ENCODE results near the gene TSPAN11.

TSPAN11 gene

DNA sequence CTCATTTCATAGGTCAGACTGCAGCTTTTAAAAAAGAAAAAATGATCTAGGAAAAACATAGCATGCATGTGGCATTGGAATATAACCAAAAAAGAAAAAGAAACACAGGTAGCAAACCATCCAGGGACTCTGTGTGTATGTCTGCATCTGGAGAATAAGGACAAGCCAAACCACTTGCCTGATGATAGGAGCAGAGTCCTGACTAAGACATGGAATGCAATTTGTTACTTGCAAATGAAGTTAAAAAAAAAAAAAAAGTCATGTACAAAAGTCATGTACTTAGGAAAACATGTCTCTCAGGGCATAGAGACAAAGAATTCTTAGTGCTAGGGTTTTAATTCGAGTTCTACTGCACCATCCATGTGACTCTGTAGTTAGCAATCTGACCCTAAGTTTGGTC, 15.9 kb downstream of the TSPAN11 start:
- CTCF ChIA-PET, result no interaction called here
- POLR2A ChIA-PET, result no interaction called here
- no peak for DNase-seq (ENCODE audit: extremely low spot score)
- TF ChIP-seq ARNT (IDR thresholded peaks at IDR 0.05), result no peak
- TF ChIP-seq CTBP1 (IDR thresholded peaks at IDR 0.05; ENCODE audit: borderline replicate concordance), result no peak
- TF ChIP-seq LEF1 (IDR thresholded peaks at IDR 0.05; ENCODE audit: borderline replicate concordance), result no peak
- TF ChIP-seq L3MBTL2 (conservative IDR thresholded peaks at IDR 0.05), result no peak
- TF ChIP-seq TARDBP (IDR thresholded peaks at IDR 0.05), result no peak
- TF ChIP-seq FOXA1 (IDR thresholded peaks at IDR 0.05), result no peak
- TF ChIP-seq ZNF384 (IDR thresholded peaks at IDR 0.05), result no peak
- TF ChIP-seq NFRKB (IDR thresholded peaks at IDR 0.05), result no peak

GRCh38 chr12:30942936-30943335, 16.4 kb downstream of the TSPAN11 start:
- POLR2A ChIA-PET, result no interaction called here
- CTCF ChIA-PET, result no interaction called here
- no peak for DNase-seq (ENCODE audit: extremely low spot score)
- TF ChIP-seq, protein P1, sequence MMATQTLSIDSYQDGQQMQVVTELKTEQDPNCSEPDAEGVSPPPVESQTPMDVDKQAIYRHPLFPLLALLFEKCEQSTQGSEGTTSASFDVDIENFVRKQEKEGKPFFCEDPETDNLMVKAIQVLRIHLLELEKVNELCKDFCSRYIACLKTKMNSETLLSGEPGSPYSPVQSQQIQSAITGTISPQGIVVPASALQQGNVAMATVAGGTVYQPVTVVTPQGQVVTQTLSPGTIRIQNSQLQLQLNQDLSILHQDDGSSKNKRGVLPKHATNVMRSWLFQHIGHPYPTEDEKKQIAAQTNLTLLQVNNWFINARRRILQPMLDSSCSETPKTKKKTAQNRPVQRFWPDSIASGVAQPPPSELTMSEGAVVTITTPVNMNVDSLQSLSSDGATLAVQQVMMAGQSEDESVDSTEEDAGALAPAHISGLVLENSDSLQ (IDR thresholded peaks at IDR 0.05), result no peak
- no peak for TF ChIP-seq ZNF384 (IDR thresholded peaks at IDR 0.05)
- no peak for TF ChIP-seq BHLHE40 (IDR thresholded peaks at IDR 0.05; ENCODE audit: borderline replicate concordance)
- no peak for TF ChIP-seq LEF1 (IDR thresholded peaks at IDR 0.05; ENCODE audit: borderline replicate concordance)
- no peak for TF ChIP-seq HDGF (IDR thresholded peaks at IDR 0.05; ENCODE audit: borderline replicate concordance)
- no peak for TF ChIP-seq FOXK2 (IDR thresholded peaks at IDR 0.05)
- TF ChIP-seq SP1 (IDR thresholded peaks at IDR 0.05), result no peak
- no peak for TF ChIP-seq CTBP1 (IDR thresholded peaks at IDR 0.05; ENCODE audit: borderline replicate concordance)
- no peak for TF ChIP-seq TARDBP (IDR thresholded peaks at IDR 0.05)
- no peak for TF ChIP-seq FOXM1 (IDR thresholded peaks at IDR 0.05; ENCODE audit: borderline replicate concordance)
- TF ChIP-seq ELF4 (IDR thresholded peaks at IDR 0.05), result no peak
- no peak for TF ChIP-seq NFRKB (IDR thresholded peaks at IDR 0.05)
- no peak for TF ChIP-seq FOXA1 (IDR thresholded peaks at IDR 0.05)
- TF ChIP-seq ARNT (IDR thresholded peaks at IDR 0.05), result no peak
- TF ChIP-seq L3MBTL2 (conservative IDR thresholded peaks at IDR 0.05), result no peak

DNA sequence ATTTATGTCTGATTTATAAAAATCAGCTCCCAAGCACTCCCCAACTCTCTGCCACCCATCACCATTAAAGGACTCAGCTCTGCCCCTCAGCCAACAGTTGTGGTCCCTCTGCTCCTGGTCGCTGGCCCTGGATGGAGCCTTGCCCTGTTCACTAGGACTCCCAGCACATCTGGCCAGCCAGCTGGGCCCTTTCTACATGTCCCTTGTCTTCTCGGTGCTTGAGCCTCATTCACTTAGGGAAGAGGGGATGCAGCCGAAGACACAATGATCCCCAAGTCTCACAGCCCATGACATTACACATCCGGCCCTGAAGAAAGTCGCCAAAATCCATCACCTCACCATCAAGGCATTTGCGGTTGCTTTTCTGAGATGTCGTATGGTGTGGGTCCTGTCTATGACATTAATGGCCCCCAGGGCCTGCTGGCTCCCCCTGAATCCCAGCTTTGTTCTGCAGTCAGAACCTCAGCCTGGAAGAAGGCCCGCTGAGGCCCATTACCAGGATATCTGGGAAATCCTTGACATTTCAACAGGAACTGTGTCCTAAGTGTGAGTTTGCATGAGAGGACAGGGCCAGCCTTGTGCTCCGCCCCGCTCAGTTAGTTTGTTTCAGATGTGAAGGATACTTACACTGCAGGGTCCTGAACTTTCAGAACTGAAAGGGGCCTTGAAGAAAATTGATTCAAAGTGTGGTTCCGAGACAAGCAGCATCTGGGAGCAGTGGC, 19.1 kb downstream of the TSPAN11 start:
- no peak for DNase-seq (ENCODE audit: extremely low spot score)
- CTCF ChIA-PET, result no interaction called here
- POLR2A ChIA-PET, result no interaction called here
- no peak for TF ChIP-seq L3MBTL2 (conservative IDR thresholded peaks at IDR 0.05)
- no peak for TF ChIP-seq FOXM1 (IDR thresholded peaks at IDR 0.05; ENCODE audit: borderline replicate concordance)

GRCh38 chr12:30952015-30952414, 25.5 kb downstream of the TSPAN11 start:
- ChIA-PET CTCF (no interaction called here), POLR2A (no interaction called here)
- no peak for DNase-seq (ENCODE audit: extremely low spot score)
- TF ChIP-seq BHLHE40 (IDR thresholded peaks at IDR 0.05; ENCODE audit: borderline replicate concordance) (no peak), ELF4 (IDR thresholded peaks at IDR 0.05) (no peak), FOXK2 (IDR thresholded peaks at IDR 0.05) (no peak), CTBP1 (IDR thresholded peaks at IDR 0.05; ENCODE audit: borderline replicate concordance) (no peak), ZNF384 (IDR thresholded peaks at IDR 0.05) (no peak), SUZ12 (IDR thresholded peaks at IDR 0.05) (no peak)

- TF ChIP-seq CTBP1 (IDR thresholded peaks at IDR 0.05; ENCODE audit: borderline replicate concordance) (no peak), FOXM1 (IDR thresholded peaks at IDR 0.05; ENCODE audit: borderline replicate concordance) (no peak), ELF4 (IDR thresholded peaks at IDR 0.05) (no peak), FOXK2 (IDR thresholded peaks at IDR 0.05) (no peak), FOXA1 (IDR thresholded peaks at IDR 0.05) (no peak)
- ChIA-PET CTCF (no interaction called here), POLR2A (no interaction called here)
- DNase-seq (ENCODE audit: extremely low spot score), result no peak
Measured at GRCh38 chr12:30953257-30953656, 26.7 kb downstream of the TSPAN11 start.

- DNase-seq (ENCODE audit: extremely low spot score), result no peak
- no peak for TF ChIP-seq HDGF (IDR thresholded peaks at IDR 0.05; ENCODE audit: borderline replicate concordance)
- ChIA-PET POLR2A (no interaction called here), CTCF (no interaction called here)
Measured at GRCh38 chr12:30953951-30954751, 27.6 kb downstream of the TSPAN11 start.

DNA sequence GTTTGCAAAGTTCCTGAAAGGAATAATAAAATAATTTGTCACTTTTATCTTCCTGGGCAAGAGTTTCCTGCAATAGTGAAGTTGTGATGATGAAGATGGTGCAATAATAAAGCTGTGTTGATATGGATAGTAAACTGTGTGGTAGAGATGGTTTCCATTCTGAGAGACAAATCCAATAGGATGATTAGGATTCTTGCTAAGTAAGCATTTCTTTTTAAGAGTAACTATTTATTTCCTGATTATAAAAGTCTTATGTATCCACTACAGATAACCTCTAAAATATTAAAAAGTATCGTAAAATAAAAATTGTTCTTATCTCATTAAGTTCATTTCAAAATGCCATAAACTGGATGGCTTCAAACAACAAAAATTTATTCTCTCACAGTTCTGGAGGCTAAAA, 28.7 kb downstream of the TSPAN11 start:
- no peak for TF ChIP-seq FOXA1 (IDR thresholded peaks at IDR 0.05)
- ChIA-PET POLR2A (no interaction called here), CTCF (no interaction called here)
- no peak for DNase-seq (ENCODE audit: extremely low spot score)

- CTCF ChIA-PET, result no interaction called here
Measured at GRCh38 chr12:30959110-30959710, 32.7 kb downstream of the TSPAN11 start.

More at GRCh38 chr12:30959110-30959710, 32.7 kb downstream of the TSPAN11 start:
- TF ChIP-seq L3MBTL2 (conservative IDR thresholded peaks at IDR 0.05), result no peak
- TF ChIP-seq TARDBP (IDR thresholded peaks at IDR 0.05), result no peak
- DNase-seq (ENCODE audit: extremely low spot score), result no peak
- POLR2A ChIA-PET, result no interaction called here

All from HEK293T (cell line).